H9 (cell line): ENCODE measurements around the gene PREP. TPM values are rescaled to one million over a fixed set of nuclear protein-coding genes. Genes with fewer than 3 reads are reported as not detected.

ENCODE experiments used
- DNase-seq: peaks from one replicate; pipeline ENCODE4 v3.0.0-alpha.2; 2017
- H2AFZ ChIP-seq: one replicate; pipeline ENCODE4 v1.6.1; 2013; ENCODE audit warnings: mild to moderate bottlenecking, low read length, control low read depth, moderate library complexity
- H2AK5ac ChIP-seq: 2 replicates; pipeline ENCODE4 v1.6.1; 2013; ENCODE audit warnings: low read length, control low read depth, mixed read lengths; ENCODE audit not compliant: insufficient read length
- H2BK120ac ChIP-seq: one replicate; pipeline ENCODE4 v1.6.1; 2013; ENCODE audit warnings: low read depth, mild to moderate bottlenecking, low read length, control low read depth, inconsistent platforms; ENCODE audit not compliant: poor library complexity, severe bottlenecking
- H2BK12ac ChIP-seq: 2 replicates; pipeline ENCODE4 v1.6.1; 2013; ENCODE audit warnings: low read length, control low read depth, mixed read lengths, low read depth; ENCODE audit not compliant: insufficient read length
- H2BK15ac ChIP-seq: 2 replicates; pipeline ENCODE4 v1.6.1; 2013; ENCODE audit warnings: low read depth, low read length, control low read depth
- H2BK20ac ChIP-seq: one replicate; pipeline ENCODE4 v1.6.1; 2013; ENCODE audit warnings: low read depth, mild to moderate bottlenecking, low read length, control low read depth, inconsistent platforms; ENCODE audit not compliant: poor library complexity, severe bottlenecking
- H2BK5ac ChIP-seq: 2 replicates; pipeline ENCODE4 v1.6.1; 2013; ENCODE audit warnings: low read length, control low read depth, mixed read lengths; ENCODE audit not compliant: insufficient read length
- H3K14ac ChIP-seq: 2 replicates; pipeline ENCODE4 v1.6.1; 2013; ENCODE audit warnings: low read length, control low read depth; ENCODE audit not compliant: insufficient read depth
- H3K18ac ChIP-seq: 2 replicates; pipeline ENCODE4 v1.6.1; 2013; ENCODE audit warnings: low read depth, mild to moderate bottlenecking, mixed read lengths, low read length, control low read depth; ENCODE audit not compliant: insufficient read length
- H3K23ac ChIP-seq: 2 replicates; pipeline ENCODE4 v1.6.1; 2013; ENCODE audit warnings: low read length, control low read depth, mixed read lengths, low read depth; ENCODE audit not compliant: insufficient read length
- H3K23me2 ChIP-seq: 2 replicates; pipeline ENCODE4 v1.6.1; 2013; ENCODE audit warnings: low read depth, mild to moderate bottlenecking, mixed read lengths, low read length, control low read depth; ENCODE audit not compliant: insufficient read length, poor library complexity, severe bottlenecking
- H3K27ac ChIP-seq: 2 replicates; pipeline ENCODE4 v1.5.1; 2013; ENCODE audit warnings: low read length, control low read depth, mixed read lengths, low read depth; ENCODE audit not compliant: insufficient read length
- H3K27me3 ChIP-seq: 2 replicates; pipeline ENCODE4 v1.6.1; 2013; ENCODE audit warnings: low read length, control low read depth, inconsistent platforms; ENCODE audit not compliant: insufficient read depth
- H3K4ac ChIP-seq: 2 replicates; pipeline ENCODE4 v1.6.1; 2013; ENCODE audit warnings: low read depth, mild to moderate bottlenecking, control low read depth, inconsistent platforms, low read length, moderate library complexity
- H3K4me1 ChIP-seq: 2 replicates; pipeline ENCODE4 v1.6.1; 2013; ENCODE audit warnings: low read length, control low read depth, inconsistent platforms; ENCODE audit not compliant: insufficient read depth
- H3K4me2 ChIP-seq: 2 replicates; pipeline ENCODE4 v1.6.1; 2013; ENCODE audit warnings: low read length, control low read depth, mixed read lengths; ENCODE audit not compliant: insufficient read length, insufficient read depth
- H3K56ac ChIP-seq: 2 replicates; pipeline ENCODE4 v1.6.1; 2013; ENCODE audit warnings: low read depth, mild to moderate bottlenecking, mixed read lengths, low read length, control low read depth; ENCODE audit not compliant: insufficient read length
- H3K79me1 ChIP-seq: 2 replicates; pipeline ENCODE4 v1.6.1; 2013; ENCODE audit warnings: low read depth, mild to moderate bottlenecking, moderate library complexity, low read length, control low read depth, inconsistent platforms; ENCODE audit not compliant: insufficient read depth, poor library complexity, severe bottlenecking
- H3K79me2 ChIP-seq: 2 replicates; pipeline ENCODE4 v1.6.1; 2013; ENCODE audit warnings: low read length, control low read depth, inconsistent platforms; ENCODE audit not compliant: insufficient read depth
- H3K9ac ChIP-seq: 2 replicates; pipeline ENCODE4 v1.6.1; 2013; ENCODE audit warnings: low read length, control low read depth, mixed read lengths; ENCODE audit not compliant: insufficient read length; ENCODE audit errors: extremely low read depth
- H3K9me3 ChIP-seq: one replicate; pipeline ENCODE4 v1.6.1; 2013; ENCODE audit warnings: low read depth, low read length, inconsistent platforms; ENCODE audit not compliant: control insufficient read depth
- H3T11ph ChIP-seq: one replicate; pipeline ENCODE4 v1.6.1; 2013; ENCODE audit warnings: mild to moderate bottlenecking, low read length, control low read depth, inconsistent platforms
- H4K20me1 ChIP-seq: one replicate; pipeline ENCODE4 v1.6.1; 2013; ENCODE audit not compliant: control insufficient read depth, insufficient read length, insufficient read depth
- H4K5ac ChIP-seq: 2 replicates; pipeline ENCODE4 v1.6.1; 2013; ENCODE audit warnings: low read depth, mild to moderate bottlenecking, mixed read lengths, low read length, control low read depth; ENCODE audit not compliant: insufficient read length
- H4K8ac ChIP-seq: replicated peaks from 2 replicates; pipeline ENCODE4 v1.6.1; 2013; ENCODE audit warnings: low read length, control low read depth, mixed read lengths, low read depth; ENCODE audit not compliant: insufficient read length
- H4K91ac ChIP-seq: 2 replicates; pipeline ENCODE4 v1.6.1; 2013; ENCODE audit warnings: low read depth, mild to moderate bottlenecking, moderate library complexity, mixed read lengths, low read length, control low read depth; ENCODE audit not compliant: insufficient read length
- H3K27ac Mint-ChIP-seq, 3 experiments: 2 replicates in 2 of 3; 3 replicates in 1 of 3; pipeline ENCODE4 v1.8.0; 2020 to 2021; ENCODE audit warnings: mixed read lengths in 3 of 3, mild to moderate bottlenecking in 1 of 3, moderate library complexity in 1 of 3
- H3K27me3 Mint-ChIP-seq: 2 replicates; pipeline ENCODE4 v1.8.0; 2021; ENCODE audit warnings: low read depth, mild to moderate bottlenecking, moderate library complexity, mixed read lengths
- H3K36me3 Mint-ChIP-seq, 3 experiments: 2 replicates in 2 of 3; 3 replicates in 1 of 3; pipeline ENCODE4 v1.8.0; 2020 to 2021; ENCODE audit warnings: low read depth in 3 of 3, mixed read lengths in 3 of 3; ENCODE audit not compliant: insufficient read depth in 1 of 3
- H3K4me1 Mint-ChIP-seq, 2 experiments: 2 replicates each; pipeline ENCODE4 v1.8.0; 2020; ENCODE audit warnings: mixed read lengths in 2 of 2
- H3K4me3 Mint-ChIP-seq, 2 experiments: 2 replicates in 1 of 2; 3 replicates in 1 of 2; pipeline ENCODE4 v1.8.0; 2020 to 2021; ENCODE audit warnings: mild to moderate bottlenecking in 2 of 2, mixed read lengths in 2 of 2, moderate library complexity in 1 of 2
- H3K9me3 Mint-ChIP-seq, 2 experiments: 2 replicates in 1 of 2; 3 replicates in 1 of 2; pipeline ENCODE4 v1.8.0; 2020; ENCODE audit warnings: mild to moderate bottlenecking in 2 of 2, mixed read lengths in 2 of 2, moderate library complexity in 1 of 2
- CTCF ChIP-seq: fragments of 200-600 bp; sonication (generic); conservative IDR thresholded peaks from 3 replicates; pipeline ENCODE4 v1.8.0; 2021; ENCODE audit warnings: antibody characterized with exemption, mild to moderate bottlenecking
- WGBS: extraction: QIAGEN DNeasy Blood & Tissue Kit; methylation state at CpG from one replicate; pipeline ENCODE4 v1.1.7; 2013; ENCODE audit warnings: missing lambda C conversion rate, low lambda C conversion rate, mixed read lengths; ENCODE audit not compliant: insufficient read length; ENCODE audit errors: extremely low coverage; 5-methylcytosine and 5-hydroxymethylcytosine counted together
- total RNA-seq: library from RNA; stranded (reverse); gene quantifications from 2 replicates; pipeline ENCODE4 v1.2.1, GENCODE V29; 2021

The PREP gene
- total RNA-seq, 1 experiment from 2014 or later, result 54.0 TPM

- no peak for TF ChIP-seq CTCF
- H2BK20ac ChIP-seq, result no peak overlapping the region
- H3K9ac ChIP-seq, result no peak overlapping the region
- H3K36me3 Mint-ChIP-seq, result peaks cover 5 to 12% (median 7%) of the 10 kb centered on the region in 3 experiments; a peak in 5 of 7 replicates
- no peak overlapping the region for H2BK5ac ChIP-seq
- no peak overlapping the region for H3K56ac ChIP-seq
- H3K79me2 ChIP-seq, result 0 out of 2 replicates have a peak, but pooled peaks cover 2% of the 10 kb centered on the region
- no peak overlapping the region for H3K23ac ChIP-seq
- no peak overlapping the region for H4K8ac ChIP-seq
- H3K27me3 Mint-ChIP-seq, result no peaks in the 10 kb centered on the region
- H3K18ac ChIP-seq, result no peak overlapping the region
- no peaks in the 10 kb centered on the region for H4K20me1 ChIP-seq
- no peak overlapping the region for H2AFZ ChIP-seq
- H2BK120ac ChIP-seq, result no peak overlapping the region
- H3K79me1 ChIP-seq, result no peaks in the 10 kb centered on the region
- H3K9me3 ChIP-seq, result no peaks in the 10 kb centered on the region
- peak overlapping the region in 2 of 3 experiments; percentile 24 to 55; a peak in 2 of 7 replicates for H3K27ac Mint-ChIP-seq
- H3K4me1 Mint-ChIP-seq, result peaks cover 15% of the 10 kb centered on the region in 2 experiments
- no peak overlapping the region; a peak in 1 of 5 replicates for H3K4me3 Mint-ChIP-seq
- no peak overlapping the region for H4K5ac ChIP-seq
- no peak overlapping the region for H4K91ac ChIP-seq
- no peak overlapping the region for H2AK5ac ChIP-seq
- no peaks in the 10 kb centered on the region for H3K9me3 Mint-ChIP-seq
- H3K23me2 ChIP-seq, result no peaks in the 10 kb centered on the region
- H3T11ph ChIP-seq, result no peak overlapping the region
- no CpG with 5 or more reads among the region's 1 CpG for WGBS
- no peak overlapping the region for H2BK12ac ChIP-seq
- H3K4ac ChIP-seq, result no peak overlapping the region
- no peak overlapping the region for H3K27ac ChIP-seq
- no peak overlapping the region for H3K14ac ChIP-seq
- no peak for DNase-seq
- H2BK15ac ChIP-seq, result no peak overlapping the region
- no peak overlapping the region for H3K4me2 ChIP-seq
- H3K27me3 ChIP-seq, result no peaks in the 10 kb centered on the region
- no peaks in the 10 kb centered on the region; the same call in 1 of the 2 replicates for H3K4me1 ChIP-seq
Measured at GRCh38 chr6:105305521-105305920, 97.4 kb downstream of the PREP start.
